ENCODE results near the gene MDM2. TPM values are rescaled to one million over a fixed set of nuclear protein-coding genes. Genes with fewer than 3 reads are reported as not detected.

Gene MDM2
- total RNA-seq, 1 experiment from 2014 or later: 159 TPM

GRCh38 chr12:68880660-68881325, 72.8 kb downstream of the MDM2 start:
- Mint-ChIP-seq H3K27me3 (ENCODE audit: low read depth) (no peaks in the 10 kb centered on the region), H3K4me1 (peaks cover 6% of the 10 kb centered on the region in 2 experiments; a peak in 3 of 4 replicates), H3K36me3 (ENCODE audit: insufficient read depth in 1 of 3, low read depth in 3 of 3) (0 out of 7 replicates have a peak, but pooled peaks cover 0 to 3% (median 0%) of the 10 kb centered on the region in 3 experiments), H3K9me3 (peaks cover 7% of the 10 kb centered on the region in 2 experiments; a peak in 4 of 5 replicates), H3K27ac (no peak overlapping the region), H3K4me3 (no peak overlapping the region)
- H3T11ph ChIP-seq (ENCODE audit: low read length): no peak overlapping the region
- H3K23ac ChIP-seq (ENCODE audit: insufficient read length, low read depth, low read length): no peak overlapping the region
- no peaks in the 10 kb centered on the region for H3K79me2 ChIP-seq (ENCODE audit: insufficient read depth, low read length)
- H4K20me1 ChIP-seq (ENCODE audit: control insufficient read depth, insufficient read depth, insufficient read length): no peaks in the 10 kb centered on the region
- no peak overlapping the region for H2BK120ac ChIP-seq (ENCODE audit: low read depth, low read length, poor library complexity, severe bottlenecking)
- no peak overlapping the region for H4K8ac ChIP-seq (replicated peaks; ENCODE audit: insufficient read length, low read depth, low read length)
- no peak overlapping the region for H3K56ac ChIP-seq (ENCODE audit: insufficient read length, low read depth, low read length)
- no peak overlapping the region for H2AK5ac ChIP-seq (ENCODE audit: insufficient read length, low read length)
- H3K27me3 ChIP-seq (ENCODE audit: insufficient read depth, low read length): no peaks in the 10 kb centered on the region
- no peak overlapping the region for H4K91ac ChIP-seq (ENCODE audit: insufficient read length, low read depth, low read length)
- H3K4ac ChIP-seq (ENCODE audit: low read depth, low read length): no peak overlapping the region
- no CpG with 5 or more reads among the region's 5 CpGs for WGBS (ENCODE audit: extremely low coverage, insufficient read length, low lambda C conversion rate)
- no peak overlapping the region for H2AFZ ChIP-seq (ENCODE audit: low read length)
- no peaks in the 10 kb centered on the region for H3K79me1 ChIP-seq (ENCODE audit: insufficient read depth, low read depth, low read length, poor library complexity, severe bottlenecking)
- H3K4me1 ChIP-seq (ENCODE audit: insufficient read depth, low read length): no peaks in the 10 kb centered on the region
- H3K4me2 ChIP-seq (ENCODE audit: insufficient read depth, insufficient read length, low read length): no peak overlapping the region
- no peak overlapping the region for H3K14ac ChIP-seq (ENCODE audit: insufficient read depth, low read length)
- H2BK15ac ChIP-seq (ENCODE audit: low read depth, low read length): no peak overlapping the region
- H3K9me3 ChIP-seq (ENCODE audit: control insufficient read depth, low read depth, low read length): no peaks in the 10 kb centered on the region
- H2BK20ac ChIP-seq (ENCODE audit: low read depth, low read length, poor library complexity, severe bottlenecking): no peak overlapping the region
- TF ChIP-seq CTCF (conservative IDR thresholded peaks at IDR 0.05): no peak
- H2BK12ac ChIP-seq (ENCODE audit: insufficient read length, low read depth, low read length): no peak overlapping the region
- no peak overlapping the region for H3K27ac ChIP-seq (ENCODE audit: insufficient read length, low read depth, low read length)
- no peak overlapping the region for H3K18ac ChIP-seq (ENCODE audit: insufficient read length, low read depth, low read length)
- no peak overlapping the region for H3K9ac ChIP-seq (ENCODE audit: extremely low read depth, insufficient read length, low read length)
- H2BK5ac ChIP-seq (ENCODE audit: insufficient read length, low read length): no peak overlapping the region
- H3K23me2 ChIP-seq (ENCODE audit: insufficient read length, low read depth, low read length, poor library complexity, severe bottlenecking): no peaks in the 10 kb centered on the region
- H4K5ac ChIP-seq (ENCODE audit: insufficient read length, low read depth, low read length): no peak overlapping the region
- no peak for DNase-seq
